Measurements from ENCODE around the gene ST6GALNAC5.

Gene ST6GALNAC5

DNA sequence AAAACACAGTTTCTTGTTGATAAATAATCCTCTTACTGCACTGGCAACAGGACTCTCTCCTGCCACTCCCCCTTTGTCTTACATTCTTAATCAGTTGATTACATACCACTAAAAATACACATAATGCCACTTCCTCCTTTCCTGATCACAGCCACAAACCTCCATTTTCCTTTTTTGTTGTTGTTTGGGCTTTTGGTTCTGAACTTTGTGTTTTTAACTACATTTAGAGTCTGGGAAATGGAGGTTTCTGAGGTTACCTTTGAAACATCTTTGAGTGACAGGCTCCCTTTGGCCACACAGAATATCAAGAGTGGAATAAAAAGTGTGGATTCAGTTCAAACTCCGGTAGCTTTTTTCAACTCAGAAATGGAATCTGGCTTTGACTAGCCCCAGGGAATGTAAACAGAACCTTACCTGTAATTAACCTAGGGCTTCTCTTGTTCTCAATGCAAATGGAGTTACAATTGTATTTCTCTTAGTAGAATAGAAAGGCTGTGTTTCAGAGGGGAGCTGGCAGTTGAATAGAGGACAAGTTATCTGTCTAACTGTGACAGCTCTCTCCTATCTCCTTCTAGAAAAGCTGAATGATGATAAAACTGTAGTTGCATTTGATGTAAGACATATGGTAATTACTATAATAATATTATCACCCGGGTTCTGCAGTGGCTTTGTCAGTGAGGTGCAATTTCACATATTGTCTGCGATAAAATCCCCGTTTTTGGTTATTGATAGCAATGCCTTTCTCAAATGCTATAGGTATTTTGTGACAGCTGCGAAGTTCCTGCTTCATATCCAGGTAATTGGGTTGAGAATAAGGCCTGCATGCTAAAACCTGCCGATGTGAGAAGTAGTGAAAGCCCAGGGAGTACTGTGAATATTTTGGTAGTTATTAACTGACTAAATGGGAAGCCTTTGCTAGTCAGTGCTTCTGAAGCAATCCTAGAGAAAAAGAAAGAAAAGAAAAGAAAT lies 66.9 kb downstream of the ST6GALNAC5 start:
- no peak overlapping the region for H3K27ac Mint-ChIP-seq
- peaks cover 3% of the 10 kb centered on the region for H3K4me1 Mint-ChIP-seq
- no peaks in the 10 kb centered on the region for H3K27me3 Mint-ChIP-seq (ENCODE audit: low read depth, poor library complexity)
- no peak for DNase-seq
- peaks cover 4% of the 10 kb centered on the region for H3K9me3 Mint-ChIP-seq
- H3K36me3 Mint-ChIP-seq (ENCODE audit: low read depth): peaks cover 4% of the 10 kb centered on the region
- H3K4me3 Mint-ChIP-seq: no peak overlapping the region
- TF ChIP-seq, protein P1, sequence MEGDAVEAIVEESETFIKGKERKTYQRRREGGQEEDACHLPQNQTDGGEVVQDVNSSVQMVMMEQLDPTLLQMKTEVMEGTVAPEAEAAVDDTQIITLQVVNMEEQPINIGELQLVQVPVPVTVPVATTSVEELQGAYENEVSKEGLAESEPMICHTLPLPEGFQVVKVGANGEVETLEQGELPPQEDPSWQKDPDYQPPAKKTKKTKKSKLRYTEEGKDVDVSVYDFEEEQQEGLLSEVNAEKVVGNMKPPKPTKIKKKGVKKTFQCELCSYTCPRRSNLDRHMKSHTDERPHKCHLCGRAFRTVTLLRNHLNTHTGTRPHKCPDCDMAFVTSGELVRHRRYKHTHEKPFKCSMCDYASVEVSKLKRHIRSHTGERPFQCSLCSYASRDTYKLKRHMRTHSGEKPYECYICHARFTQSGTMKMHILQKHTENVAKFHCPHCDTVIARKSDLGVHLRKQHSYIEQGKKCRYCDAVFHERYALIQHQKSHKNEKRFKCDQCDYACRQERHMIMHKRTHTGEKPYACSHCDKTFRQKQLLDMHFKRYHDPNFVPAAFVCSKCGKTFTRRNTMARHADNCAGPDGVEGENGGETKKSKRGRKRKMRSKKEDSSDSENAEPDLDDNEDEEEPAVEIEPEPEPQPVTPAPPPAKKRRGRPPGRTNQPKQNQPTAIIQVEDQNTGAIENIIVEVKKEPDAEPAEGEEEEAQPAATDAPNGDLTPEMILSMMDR (IDR thresholded peaks at IDR 0.05): no peak

DNA sequence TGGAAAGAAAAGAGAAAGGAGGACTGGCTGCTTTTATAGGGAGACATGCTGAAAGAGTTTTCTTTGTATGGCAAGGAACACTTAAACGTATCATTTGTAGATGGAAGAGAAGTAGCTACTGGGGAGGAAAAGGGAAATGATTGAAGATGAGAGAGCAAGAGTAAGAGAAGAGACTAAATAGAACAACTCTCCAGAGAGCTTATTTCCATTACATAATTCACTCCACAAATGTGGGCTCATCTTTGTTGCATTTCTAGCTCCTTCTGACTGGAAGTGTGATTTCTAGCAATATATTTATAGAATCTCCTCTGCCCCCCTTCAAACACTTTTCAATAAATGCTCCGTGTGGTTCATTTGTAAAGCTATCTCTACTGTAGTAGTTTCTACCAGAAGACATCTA lies 71.0 kb downstream of the ST6GALNAC5 start:
- TF ChIP-seq, protein P1 (IDR thresholded peaks at IDR 0.05): no peak
- no peaks in the 10 kb centered on the region for H3K9me3 Mint-ChIP-seq
- DNase-seq: no peak
- H3K27me3 Mint-ChIP-seq (ENCODE audit: low read depth, poor library complexity): no peaks in the 10 kb centered on the region
- H3K4me3 Mint-ChIP-seq: no peak overlapping the region
- peaks cover 10% of the 10 kb centered on the region for H3K4me1 Mint-ChIP-seq
- no peaks in the 10 kb centered on the region for H3K36me3 Mint-ChIP-seq (ENCODE audit: low read depth)
- H3K27ac Mint-ChIP-seq: no peak overlapping the region

- Mint-ChIP-seq H3K36me3 (ENCODE audit: low read depth) (no peaks in the 10 kb centered on the region), H3K27ac (no peak overlapping the region), H3K9me3 (no peaks in the 10 kb centered on the region), H3K27me3 (ENCODE audit: low read depth, poor library complexity) (no peaks in the 10 kb centered on the region), H3K4me3 (no peak overlapping the region), H3K4me1 (peaks cover 10% of the 10 kb centered on the region)
- TF ChIP-seq, protein P1 (IDR thresholded peaks at IDR 0.05): no peak
- no peak for DNase-seq
Observed at GRCh38 chr1:76939050-76939816, 72.0 kb downstream of the ST6GALNAC5 start.

DNA sequence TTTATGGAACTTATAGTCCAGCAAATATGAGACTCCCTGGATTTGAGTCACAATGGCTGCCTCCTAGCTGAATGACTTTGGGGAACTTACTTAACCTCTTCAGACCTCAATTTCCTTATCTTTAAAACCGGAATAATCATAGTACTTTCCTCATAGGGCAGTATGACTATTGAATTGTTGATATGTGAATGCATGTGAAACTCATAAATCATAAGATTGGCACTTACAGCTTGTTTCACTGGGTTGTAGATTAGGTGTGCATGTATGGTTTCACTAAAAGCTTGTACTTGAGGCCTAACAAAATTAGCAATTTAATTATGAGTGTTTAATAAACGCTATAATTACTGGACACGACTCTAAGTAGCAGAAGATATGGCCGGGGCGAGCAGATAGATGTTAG lies 72.5 kb downstream of the ST6GALNAC5 start:
- no peaks in the 10 kb centered on the region for H3K9me3 Mint-ChIP-seq
- no peak for DNase-seq
- H3K4me3 Mint-ChIP-seq: no peak overlapping the region
- H3K4me1 Mint-ChIP-seq: peaks cover 10% of the 10 kb centered on the region
- TF ChIP-seq, protein P1 (IDR thresholded peaks at IDR 0.05): no peak
- no peaks in the 10 kb centered on the region for H3K27me3 Mint-ChIP-seq (ENCODE audit: low read depth, poor library complexity)
- no peaks in the 10 kb centered on the region for H3K36me3 Mint-ChIP-seq (ENCODE audit: low read depth)
- no peak overlapping the region for H3K27ac Mint-ChIP-seq

GRCh38 chr1:76940571-76941335 lies 73.5 kb downstream of the ST6GALNAC5 start:
- H3K27me3 Mint-ChIP-seq (ENCODE audit: low read depth, poor library complexity): no peaks in the 10 kb centered on the region
- DNase-seq: no peak
- no peak overlapping the region for H3K27ac Mint-ChIP-seq
- no peaks in the 10 kb centered on the region for H3K36me3 Mint-ChIP-seq (ENCODE audit: low read depth)
- H3K9me3 Mint-ChIP-seq: no peaks in the 10 kb centered on the region
- TF ChIP-seq, protein P1 (IDR thresholded peaks at IDR 0.05): no peak
- H3K4me3 Mint-ChIP-seq: no peak overlapping the region
- peaks cover 10% of the 10 kb centered on the region for H3K4me1 Mint-ChIP-seq
